Sigmoid colon (tissue), 3 donors: ENCODE results near the gene FSTL3.

ENCODE experiments used
- POLR2A ChIP-seq, 2 donors: fragments of 450-650 bp; IDR thresholded peaks; one replicate each; pipeline ENCODE4 v1.6.1; 2016; ENCODE audit warnings: antibody characterized with exemption in 2 of 2, mild to moderate bottlenecking in 2 of 2, moderate library complexity in 2 of 2
- TF ChIP-seq, protein P1 (sequence below), 4 experiments: fragments of 450-650 bp in 3 of 4; fragments of 200-600 bp in 1 of 4; IDR thresholded peaks; one replicate each; pipeline ENCODE4 v1.5.1; 2016 to 2019; ENCODE audit warnings: antibody characterized with exemption in 4 of 4, mild to moderate bottlenecking in 3 of 4, moderate library complexity in 2 of 4

DNA sequence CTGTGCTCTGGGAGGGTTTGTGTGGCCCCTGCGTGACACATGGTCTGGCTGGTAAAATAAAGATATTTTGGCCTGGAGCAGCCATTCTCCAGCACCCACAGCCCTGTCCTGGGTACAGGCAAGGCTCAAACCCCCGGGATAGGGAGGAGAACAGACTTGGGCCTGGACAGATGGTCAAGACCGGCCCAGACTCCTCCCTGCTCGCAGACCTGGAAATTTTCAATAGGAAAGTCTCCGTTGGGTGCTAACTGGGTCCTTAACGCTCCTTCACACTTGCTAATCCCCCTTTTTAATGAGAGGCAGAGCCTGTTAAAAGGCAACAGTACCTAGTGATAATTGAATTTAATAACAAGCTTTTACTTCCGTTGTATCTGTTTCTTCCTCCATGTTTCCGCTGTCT, 35.1 kb downstream of the FSTL3 start:
- TF ChIP-seq, protein P1, sequence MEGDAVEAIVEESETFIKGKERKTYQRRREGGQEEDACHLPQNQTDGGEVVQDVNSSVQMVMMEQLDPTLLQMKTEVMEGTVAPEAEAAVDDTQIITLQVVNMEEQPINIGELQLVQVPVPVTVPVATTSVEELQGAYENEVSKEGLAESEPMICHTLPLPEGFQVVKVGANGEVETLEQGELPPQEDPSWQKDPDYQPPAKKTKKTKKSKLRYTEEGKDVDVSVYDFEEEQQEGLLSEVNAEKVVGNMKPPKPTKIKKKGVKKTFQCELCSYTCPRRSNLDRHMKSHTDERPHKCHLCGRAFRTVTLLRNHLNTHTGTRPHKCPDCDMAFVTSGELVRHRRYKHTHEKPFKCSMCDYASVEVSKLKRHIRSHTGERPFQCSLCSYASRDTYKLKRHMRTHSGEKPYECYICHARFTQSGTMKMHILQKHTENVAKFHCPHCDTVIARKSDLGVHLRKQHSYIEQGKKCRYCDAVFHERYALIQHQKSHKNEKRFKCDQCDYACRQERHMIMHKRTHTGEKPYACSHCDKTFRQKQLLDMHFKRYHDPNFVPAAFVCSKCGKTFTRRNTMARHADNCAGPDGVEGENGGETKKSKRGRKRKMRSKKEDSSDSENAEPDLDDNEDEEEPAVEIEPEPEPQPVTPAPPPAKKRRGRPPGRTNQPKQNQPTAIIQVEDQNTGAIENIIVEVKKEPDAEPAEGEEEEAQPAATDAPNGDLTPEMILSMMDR (IDR thresholded peaks at IDR 0.05): no peak
- TF ChIP-seq POLR2A (IDR thresholded peaks at IDR 0.05): no peak
